Adrenal gland (tissue), 12 donors: Measurements from ENCODE around the gene TMEM184A. TPM values are rescaled to one million over a fixed set of nuclear protein-coding genes. Genes with fewer than 3 reads are reported as not detected.

ENCODE experiments used
- DNase-seq, 7 donors: peaks; one replicate each; pipeline ENCODE4 v3.0.0-alpha.2; 2019 to 2020
- H3K27ac ChIP-seq, 5 donors: fragments of 200-600 bp; sonication (generic) in 4 of 5; 1 replicate in 3 of 5; 2 replicates in 2 of 5; pipeline versions ENCODE4 v1.5.1 to v1.8.0; 2016 to 2020; ENCODE audit warnings: mild to moderate bottlenecking in 1 of 5
- H3K27me3 ChIP-seq: fragments of 200-600 bp; 2 replicates; pipeline ENCODE4 v1.8.0; 2021
- H3K36me3 ChIP-seq, 2 donors: fragments of 200-600 bp; replicated peaks in 1 of 2; 1 replicate in 1 of 2; 2 replicates in 1 of 2; pipeline versions ENCODE4 v1.5.1 to v1.8.0; 2018 to 2022
- H3K4me1 ChIP-seq, 2 donors: fragments of 200-600 bp; replicated peaks in 1 of 2; 1 replicate in 1 of 2; 2 replicates in 1 of 2; pipeline versions ENCODE4 v1.5.1 to v1.8.0; 2018 to 2021
- H3K4me3 ChIP-seq, 4 donors: fragments of 200-600 bp; sonication (generic) in 3 of 4; one replicate each; pipeline ENCODE4 v1.5.1; 2016 to 2018
- H3K9me3 ChIP-seq, 3 donors: fragments of 200-600 bp; sonication (generic) in 1 of 3; replicated peaks in 1 of 3; 1 replicate in 2 of 3; 2 replicates in 1 of 3; pipeline versions ENCODE4 v1.5.1 to v1.8.0; 2016 to 2021
- CTCF ChIP-seq, 6 experiments: fragments of 450-650 bp in 4 of 6; fragments of 200-600 bp in 2 of 6; sonication (generic) in 1 of 6; IDR thresholded peaks; 1 replicate in 5 of 6; 2 replicates in 1 of 6; pipeline versions ENCODE4 v1.5.1 to v1.8.0; 2016 to 2021; ENCODE audit warnings: antibody characterized with exemption in 6 of 6, mild to moderate bottlenecking in 2 of 6, moderate library complexity in 1 of 6
- POLR2A ChIP-seq, 2 donors: fragments of 450-650 bp; IDR thresholded peaks; one replicate each; pipeline ENCODE4 v1.6.1; 2017; ENCODE audit warnings: antibody characterized with exemption in 2 of 2, mild to moderate bottlenecking in 2 of 2, moderate library complexity in 1 of 2
- WGBS, 4 donors: extraction: QIAGEN DNeasy Blood & Tissue Kit in 2 of 4; methylation state at CpG; one replicate each; pipeline versions ENCODE4 v1.1.5 to v1.1.7; 2013 to 2017; 5-methylcytosine and 5-hydroxymethylcytosine counted together
- intact Hi-C, 2 donors: fragments of 100-400 bp; cut with DNase I; formaldehyde crosslinking; loops; one replicate each; pipeline versions ENCODE4 v1.14.1 to v1.15.0; 2022 to 2023
- polyA plus RNA-seq, 3 donors: library from polyadenylated mRNA; stranded (reverse); fragments of 200-250 nt in 2 of 3; fragments of 350-450 nt in 1 of 3; fragmentation: Illumina TruSeq in 1 of 3; extraction: RNeasy Lipid Tissue Mini Kit (QIAGEN cat#74804) in 1 of 3; gene quantifications; one replicate each; pipeline ENCODE4 v1.2.3, GENCODE V29; 2013 to 2014
- total RNA-seq, 9 donors: library from RNA; depleted of rRNA in 4 of 9; stranded (reverse); fragments of >200 nt in 4 of 9; fragments of 120-200 nt in 1 of 9; fragmentation: NEBNext Ultra II Directional in 1 of 9; extraction: Animal tissue kit (Norgen Biotek cat#: 25700) in 1 of 9; gene quantifications; one replicate each; pipeline versions ENCODE4 v1.1.0 to v1.2.4, GENCODE V29; 2013 to 2023
- donor health status: healthy with polysubstance abuse.
- donor health status: Bipolar disorder and iron deficiency.
- donor health status: DM: yes; HTN: yes; CAD: no.
- donor health status: DM: no; HTN: no; CAD: no.
- donor health status: DM: no; HTN: no; CAD: no.
- donor health status: DM: yes; HTN: yes; CAD: no.

TMEM184A gene
- total and polyA plus RNA-seq, 12 donors, result 0.06 to 2.1 (median 0.79) TPM; not detected in 2

GRCh38 chr7:1493571-1493970 lies 62.4 kb downstream of the TMEM184A start:
- DNase-seq, result no peak
- H3K27me3 ChIP-seq, result no peaks in the 10 kb centered on the region
- WGBS, 4 donors, result 82 to 96% (median 95%) methylated on average over 2 to 26 of the region's 26 CpGs
- H3K9me3 ChIP-seq, result no peaks in the 10 kb centered on the region
- H3K4me3 ChIP-seq, result no peak overlapping the region
- intact Hi-C loops, result no loop called here
- no peaks in the 10 kb centered on the region for H3K4me1 ChIP-seq
- no peak for TF ChIP-seq CTCF (IDR thresholded peaks at IDR 0.05)
- TF ChIP-seq POLR2A (IDR thresholded peaks at IDR 0.05), result no peak
- no peak overlapping the region for H3K27ac ChIP-seq
- H3K36me3 ChIP-seq, result peaks cover 0 to 66% of the 10 kb centered on the region in 2 donors

GRCh38 chr7:1493129-1493528 lies 62.9 kb downstream of the TMEM184A start:
- peaks cover 0 to 65% of the 10 kb centered on the region in 2 donors for H3K36me3 ChIP-seq
- H3K4me1 ChIP-seq, result no peaks in the 10 kb centered on the region
- TF ChIP-seq POLR2A (IDR thresholded peaks at IDR 0.05) (no peak), CTCF (IDR thresholded peaks at IDR 0.05) (no peak)
- no peaks in the 10 kb centered on the region for H3K27me3 ChIP-seq
- no peak overlapping the region for H3K4me3 ChIP-seq
- no peak for DNase-seq
- H3K27ac ChIP-seq, result no peak overlapping the region
- no peaks in the 10 kb centered on the region for H3K9me3 ChIP-seq
- 92 to 98% (median 94%) methylated on average over 20 of the region's 20 CpGs for WGBS, 4 donors
- intact Hi-C loops, result no loop called here

- 88 to 97% (median 94%) methylated on average over 24 to 33 of the region's 33 CpGs for WGBS, 4 donors
- Histone ChIP-seq H3K4me1 (no peaks in the 10 kb centered on the region), H3K4me3 (no peak overlapping the region), H3K27ac (no peak overlapping the region), H3K36me3 (peaks cover 0 to 65% of the 10 kb centered on the region in 2 donors), H3K27me3 (no peaks in the 10 kb centered on the region), H3K9me3 (no peaks in the 10 kb centered on the region)
- TF ChIP-seq POLR2A (IDR thresholded peaks at IDR 0.05), result no peak
- TF ChIP-seq CTCF (IDR thresholded peaks at IDR 0.05), result no peak
- no peak for DNase-seq
- intact Hi-C loops, result no loop called here
These were observed 63.4 kb downstream of the TMEM184A start for GRCh38 chr7:1492640-1493039.

Other genes with a start within 250 kb of the TMEM184A start
- 100 to 1,000 TPM in 2 of 9 donors, 10 to 100 TPM in 6, 1 to 10 TPM in 1; 8.8 to 174 (median 60.3) TPM for gene MICALL2, start 96.7 kb downstream of the TMEM184A start, total RNA-seq
- gene MICALL2, start 96.7 kb downstream of the TMEM184A start, polyA plus RNA-seq, result 1,000 to 10,000 TPM in 1 of 3 donors, 100 to 1,000 TPM in 1, 1 to 10 TPM in 1; 7.9 to 1,057 (median 368) TPM
- 100 to 1,000 TPM in 2 of 9 donors, 10 to 100 TPM in 7; 10.6 to 110 (median 71.8) TPM for gene INTS1, start 51.8 kb downstream of the TMEM184A start, total RNA-seq
- 100 to 1,000 TPM in 1 of 3 donors, 10 to 100 TPM in 1, 1 to 10 TPM in 1; 4.7 to 152 (median 77.6) TPM for gene INTS1, start 51.8 kb downstream of the TMEM184A start, polyA plus RNA-seq
- 10 to 100 TPM; 10.1 to 34.1 (median 19.4) TPM for gene MAFK, start 25.5 kb downstream of the TMEM184A start, total RNA-seq
- gene MAFK, start 25.5 kb downstream of the TMEM184A start, polyA plus RNA-seq, result 10 to 100 TPM in 2 of 3 donors, 1 to 10 TPM in 1; 1.5 to 72.2 (median 37.6) TPM
- gene PSMG3, start 13.8 kb upstream of the TMEM184A start, total RNA-seq, result 10 to 100 TPM; 19.1 to 64.3 (median 26.1) TPM
- 10 to 100 TPM; 17.3 to 82.7 (median 68.4) TPM for gene PSMG3, start 13.8 kb upstream of the TMEM184A start, polyA plus RNA-seq
- 1 to 10 TPM in 4 of 9 donors, under 1 TPM in 5; 0.24 to 2.8 (median 0.92) TPM for gene ELFN1, start 114.1 kb upstream of the TMEM184A start, total RNA-seq
- gene ELFN1, start 114.1 kb upstream of the TMEM184A start, polyA plus RNA-seq, result 1 to 10 TPM in 1 of 3 donors, under 1 TPM in 2; 0.05 to 1.5 (median 0.80) TPM